CD14-positive monocyte (primary cell): ENCODE results near the gene GGT5. TPM values are rescaled to one million over a fixed set of nuclear protein-coding genes. Genes with fewer than 3 reads are reported as not detected.
"Not testable (repeated sequence)": the region's sequence is repeated elsewhere in the genome, so short reads cannot be mapped to it uniquely, and the experiment has no call there.

ENCODE experiments used
- DNase-seq, 3 donors: peaks; one replicate each; pipeline ENCODE4 v3.0.0-alpha.2; 2011 to 2022
- H2AFZ ChIP-seq: 2 replicates; pipeline ENCODE4 v1.6.0; 2012; ENCODE audit warnings: mild to moderate bottlenecking, low read depth, low read length, inconsistent platforms; ENCODE audit not compliant: insufficient read depth, poor library complexity, severe bottlenecking
- H3K27ac ChIP-seq, 2 donors: 1 replicate in 1 of 2; 2 replicates in 1 of 2; pipeline ENCODE4 v1.5.1; 2012 to 2013; ENCODE audit warnings: low read length in 2 of 2, control low read depth in 1 of 2, inconsistent platforms in 1 of 2, low read depth in 1 of 2, mild to moderate bottlenecking in 1 of 2
- H3K27me3 ChIP-seq, 2 donors: one replicate each; pipeline versions ENCODE4 v1.6.0 to v1.6.1; 2011 to 2013; ENCODE audit warnings: low read length in 2 of 2; ENCODE audit not compliant: control insufficient read depth in 2 of 2, insufficient read depth in 2 of 2
- H3K36me3 ChIP-seq, 2 donors: replicated peaks in 1 of 2; 1 replicate in 1 of 2; 2 replicates in 1 of 2; pipeline versions ENCODE4 v1.5.1 to v1.6.1; 2012 to 2013; ENCODE audit warnings: low read length in 2 of 2, control low read depth in 1 of 2, inconsistent platforms in 1 of 2, mild to moderate bottlenecking in 1 of 2; ENCODE audit not compliant: insufficient read depth in 2 of 2, control insufficient read depth in 1 of 2
- H3K4me1 ChIP-seq, 2 donors: 1 replicate in 1 of 2; 2 replicates in 1 of 2; pipeline versions ENCODE4 v1.5.1 to v1.6.1; 2012 to 2013; ENCODE audit warnings: low read length in 2 of 2, control low read depth in 1 of 2, inconsistent platforms in 1 of 2, mild to moderate bottlenecking in 1 of 2, moderate library complexity in 1 of 2; ENCODE audit not compliant: insufficient read depth in 2 of 2, control insufficient read depth in 1 of 2
- H3K4me2 ChIP-seq: replicated peaks from 2 replicates; pipeline ENCODE3; 2012; ENCODE audit warnings: low read length, moderate library complexity, mild to moderate bottlenecking; ENCODE audit not compliant: poor library complexity, severe bottlenecking; ENCODE audit errors: extremely low read depth
- H3K4me3 ChIP-seq, 3 experiments: fragments of 200-600 bp in 1 of 3; sonication (generic) in 1 of 3; replicated peaks in 1 of 3; 1 replicate in 2 of 3; 2 replicates in 1 of 3; pipeline ENCODE4 v1.5.1; 2011 to 2013; ENCODE audit warnings: low read length in 3 of 3, mild to moderate bottlenecking in 3 of 3, control low read depth in 2 of 3, low read depth in 2 of 3, inconsistent platforms in 1 of 3, moderate library complexity in 1 of 3
- H3K79me2 ChIP-seq: 2 replicates; pipeline ENCODE4 v1.6.0; 2012; ENCODE audit warnings: mild to moderate bottlenecking, control low read depth, inconsistent platforms, low read length, moderate library complexity; ENCODE audit not compliant: insufficient read depth
- H3K9ac ChIP-seq: 2 replicates; pipeline ENCODE4 v1.6.0; 2017; ENCODE audit warnings: low read length, mild to moderate bottlenecking; ENCODE audit not compliant: insufficient read depth, poor library complexity, severe bottlenecking
- H3K9me3 ChIP-seq, 2 donors: replicated peaks in 1 of 2; 1 replicate in 1 of 2; 2 replicates in 1 of 2; pipeline versions ENCODE4 v1.5.1 to v1.6.1; 2012 to 2013; ENCODE audit warnings: low read length in 2 of 2, control low read depth in 1 of 2; ENCODE audit not compliant: control insufficient read depth in 1 of 2, insufficient read depth in 1 of 2
- H4K20me1 ChIP-seq: 2 replicates; pipeline ENCODE4 v1.6.0; 2012; ENCODE audit warnings: mild to moderate bottlenecking, low read length, control low read depth, moderate library complexity; ENCODE audit not compliant: insufficient read depth
- H3K27ac Mint-ChIP-seq, 7 donors: one replicate each; pipeline ENCODE4 v1.8.0; 2020; ENCODE audit warnings: mild to moderate bottlenecking in 7 of 7, mixed read lengths in 7 of 7, moderate library complexity in 6 of 7, inconsistent platforms in 2 of 7
- H3K27me3 Mint-ChIP-seq, 3 donors: one replicate each; pipeline ENCODE4 v1.8.0; 2021 to 2022; ENCODE audit warnings: low read depth in 3 of 3, mild to moderate bottlenecking in 3 of 3, mixed read lengths in 3 of 3, moderate library complexity in 3 of 3, inconsistent platforms in 1 of 3
- H3K36me3 Mint-ChIP-seq, 2 donors: one replicate each; pipeline ENCODE4 v1.8.0; 2020; ENCODE audit warnings: mixed read lengths in 2 of 2, inconsistent platforms in 1 of 2, mild to moderate bottlenecking in 1 of 2
- H3K4me1 Mint-ChIP-seq: one replicate; pipeline ENCODE4 v1.8.0; 2020; ENCODE audit warnings: mild to moderate bottlenecking, mixed read lengths
- H3K4me3 Mint-ChIP-seq, 2 donors: one replicate each; pipeline ENCODE4 v1.8.0; 2020; ENCODE audit warnings: mild to moderate bottlenecking in 2 of 2, mixed read lengths in 2 of 2, moderate library complexity in 1 of 2
- H3K9me3 Mint-ChIP-seq, 7 donors: one replicate each; pipeline ENCODE4 v1.8.0; 2020 to 2022; ENCODE audit warnings: mixed read lengths in 7 of 7, mild to moderate bottlenecking in 6 of 7, moderate library complexity in 6 of 7, inconsistent platforms in 2 of 7
- CTCF ChIP-seq: fragments of 200-600 bp; IDR thresholded peaks from one replicate; pipeline ENCODE4 v1.8.0; 2022; ENCODE audit warnings: antibody characterized with exemption, mild to moderate bottlenecking
- WGBS: methylation state at CpG from one replicate; pipeline ENCODE4 v1.1.5; 2013; ENCODE audit warnings: missing lambda C conversion rate; ENCODE audit not compliant: insufficient coverage; 5-methylcytosine and 5-hydroxymethylcytosine counted together
- intact Hi-C, 2 donors: fragments of 100-400 bp; cut with micrococcal nuclease; formaldehyde crosslinking; loops; one replicate each; pipeline versions ENCODE4 v1.15.0 to v1.15.1; 2023
- polyA plus RNA-seq, 3 donors: library from polyadenylated mRNA; depleted of rRNA in 1 of 3; unstranded in 2 of 3; stranded (reverse) in 1 of 3; fragments of 300-500 nt in 2 of 3; fragments of >200 nt in 1 of 3; fragmentation: Illumina TruSeq in 2 of 3; gene quantifications; 1 replicate in 2 of 3; 2 replicates in 1 of 3; pipeline ENCODE4 v1.2.3, GENCODE V29; 2012 to 2021

Gene GGT5
- polyA plus RNA-seq, 3 donors: 0.26 to 0.41 TPM; not detected in 1

- no peak for DNase-seq
- intact Hi-C loops: no loop called here
- Histone ChIP-seq H3K27ac (no peak overlapping the region), H4K20me1 (no peaks in the 10 kb centered on the region), H3K79me2 (no peaks in the 10 kb centered on the region), H3K4me2 (no peak overlapping the region), H2AFZ (no peak overlapping the region), H3K9ac (no peak overlapping the region), H3K4me1 (peaks cover 0 to 2% of the 10 kb centered on the region in 2 donors), H3K36me3 (no peaks in the 10 kb centered on the region), H3K27me3 (no peaks in the 10 kb centered on the region), H3K9me3 (no peaks in the 10 kb centered on the region), H3K4me3 (no peak overlapping the region)
- H3K4me1 Mint-ChIP-seq: no peaks in the 10 kb centered on the region
- WGBS: 93% methylated on average over 16 of the region's 16 CpGs
- peaks cover 0 to 1% (median 0%) of the 10 kb centered on the region in 3 donors for H3K27me3 Mint-ChIP-seq
- H3K27ac Mint-ChIP-seq: no peak overlapping the region
- no peaks in the 10 kb centered on the region for H3K36me3 Mint-ChIP-seq
- H3K9me3 Mint-ChIP-seq: no peaks in the 10 kb centered on the region
- TF ChIP-seq CTCF: no peak
- H3K4me3 Mint-ChIP-seq: no peak overlapping the region
These were observed 60.7 kb downstream of the GGT5 start for GRCh38 chr22:24184057-24184798.

DNA sequence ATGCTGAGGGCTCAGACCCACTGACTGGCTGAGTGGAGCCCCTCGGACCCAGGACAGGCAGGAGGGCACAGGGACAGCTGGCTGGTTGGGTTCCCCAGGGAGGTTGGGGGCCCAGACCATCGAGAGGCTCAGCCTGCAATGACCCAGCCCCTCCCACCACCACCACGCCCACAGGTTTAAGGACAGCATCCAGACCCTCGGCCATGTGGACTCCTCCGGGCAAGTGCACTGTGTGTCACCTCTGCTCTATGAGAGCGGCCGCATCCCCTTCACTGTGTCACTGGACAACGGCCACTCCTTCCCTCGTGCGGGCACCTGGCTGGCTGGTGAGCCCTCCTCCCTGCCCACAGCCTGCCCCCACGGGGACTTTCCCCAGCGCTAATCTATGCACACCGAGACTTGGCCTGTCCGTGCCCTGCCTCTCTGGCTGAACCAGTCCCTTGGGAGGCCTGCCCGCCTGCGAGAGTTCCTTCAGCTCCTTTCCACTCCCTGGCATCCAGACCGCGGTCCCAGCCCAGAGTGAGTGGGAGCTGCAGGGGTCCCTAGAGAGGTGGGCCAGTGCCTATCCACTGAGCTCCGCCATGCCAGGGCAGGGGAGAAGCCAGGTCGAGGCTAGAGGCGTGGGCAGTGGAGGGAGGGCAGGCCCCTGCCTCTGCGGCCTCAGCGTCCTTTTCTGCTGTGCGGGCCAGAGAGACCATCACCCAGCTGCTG lies 61.4 kb downstream of the GGT5 start:
- Histone ChIP-seq H3K4me2 (no peak overlapping the region), H3K9me3 (no peaks in the 10 kb centered on the region), H4K20me1 (no peaks in the 10 kb centered on the region), H3K4me3 (no peak overlapping the region), H2AFZ (no peak overlapping the region), H3K36me3 (peaks cover 2 to 3% of the 10 kb centered on the region in 2 donors), H3K27me3 (no peaks in the 10 kb centered on the region), H3K4me1 (no peaks in the 10 kb centered on the region), H3K9ac (no peak overlapping the region), H3K79me2 (no peaks in the 10 kb centered on the region), H3K27ac (no peak overlapping the region)
- H3K4me1 Mint-ChIP-seq: no peaks in the 10 kb centered on the region
- no peak overlapping the region for H3K4me3 Mint-ChIP-seq
- H3K27me3 Mint-ChIP-seq: peaks cover 0 to 1% (median 0%) of the 10 kb centered on the region in 3 donors
- no peak overlapping the region for H3K27ac Mint-ChIP-seq
- intact Hi-C loops: no loop called here
- H3K9me3 Mint-ChIP-seq: no peaks in the 10 kb centered on the region
- WGBS: 91% methylated on average over 18 of the region's 24 CpGs
- H3K36me3 Mint-ChIP-seq: peaks cover under 1 to 1% of the 10 kb centered on the region in 2 donors
- DNase-seq: no peak
- no peak for TF ChIP-seq CTCF

DNA sequence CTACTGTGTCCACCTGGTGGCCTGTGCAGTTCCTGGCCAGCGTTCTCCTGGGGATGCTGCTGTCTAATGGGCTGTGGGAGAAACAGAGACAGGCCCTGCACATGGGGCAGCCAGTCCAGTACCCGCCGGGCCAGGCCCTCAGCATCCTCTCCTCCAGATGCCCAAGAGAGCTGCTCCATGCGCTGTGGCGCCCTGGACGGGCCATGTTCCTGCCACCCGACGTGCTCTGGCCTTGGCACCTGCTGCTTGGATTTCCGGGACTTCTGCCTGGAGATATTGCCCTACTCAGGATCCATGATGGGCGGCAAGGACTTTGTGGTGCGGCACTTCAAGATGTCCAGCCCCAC lies 62.0 kb downstream of the GGT5 start:
- H3K36me3 ChIP-seq, H3K27me3 ChIP-seq, H3K4me2 ChIP-seq, H3K79me2 ChIP-seq, H3K27me3 Mint-ChIP-seq, H3K4me1 Mint-ChIP-seq, H3K27ac ChIP-seq, H3K4me1 ChIP-seq, DNase-seq, H3K9me3 ChIP-seq, H3K9ac ChIP-seq, H4K20me1 ChIP-seq, H3K36me3 Mint-ChIP-seq, H2AFZ ChIP-seq, H3K4me3 ChIP-seq, H3K4me3 Mint-ChIP-seq, H3K27ac Mint-ChIP-seq, H3K9me3 Mint-ChIP-seq, intact Hi-C loops: not testable (repeated sequence)
- WGBS: 95% methylated on average over 7 of the region's 11 CpGs
